ENCODE measurements around the gene INPP4A.
A peak's percentile ranks its signal among the peaks of the same experiment; 100 is the strongest.

The INPP4A gene

GRCh38 chr2:98445683-98446581 is 1.3 kb downstream of the INPP4A start:
- no peak for TF ChIP-seq CTCF (IDR thresholded peaks at IDR 0.05; ENCODE audit: poor library complexity, severe bottlenecking)
- DNase-seq (ENCODE audit: low spot score) (no peak), ATAC-seq (ENCODE audit: low read depth) (no peak)
- peaks cover 12% of the 10 kb centered on the region for H3K4me1 ChIP-seq (ENCODE audit: insufficient read depth, poor library complexity, severe bottlenecking)
- no peaks in the 10 kb centered on the region for H3K27me3 ChIP-seq (ENCODE audit: insufficient read depth, poor library complexity, severe bottlenecking)
- H3K36me3 ChIP-seq (ENCODE audit: low read depth) = no peaks in the 10 kb centered on the region
- peak overlapping the region; percentile 92 for H3K4me3 ChIP-seq (ENCODE audit: severe bottlenecking)
- H3K9me3 ChIP-seq (ENCODE audit: severe bottlenecking) = no peaks in the 10 kb centered on the region
- H3K27ac ChIP-seq (ENCODE audit: poor library complexity, severe bottlenecking) = no peak overlapping the region

DNA sequence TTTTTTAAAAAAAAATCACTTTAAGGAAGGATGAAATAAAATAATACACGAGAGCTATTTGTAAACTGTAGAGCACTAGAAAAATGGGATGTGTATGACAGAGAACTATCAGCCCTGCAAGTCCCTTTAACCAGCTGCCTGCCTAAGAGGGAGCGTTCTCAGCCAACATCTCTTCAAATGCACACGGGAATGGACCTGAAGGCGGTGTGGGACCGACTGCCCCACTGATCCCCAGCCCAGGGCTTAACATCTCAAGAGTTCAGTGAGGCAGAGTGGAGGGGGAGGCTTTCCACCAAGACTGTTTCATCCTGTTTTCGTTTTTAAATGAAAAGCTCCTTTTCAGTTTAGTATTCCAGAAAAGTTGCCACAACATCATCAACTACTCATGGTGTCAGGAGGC is 2.2 kb downstream of the INPP4A start:
- peaks cover 20% of the 10 kb centered on the region for H3K4me1 ChIP-seq (ENCODE audit: insufficient read depth, poor library complexity, severe bottlenecking)
- no peak for ATAC-seq (ENCODE audit: low read depth)
- no peaks in the 10 kb centered on the region for H3K9me3 ChIP-seq (ENCODE audit: severe bottlenecking)
- TF ChIP-seq CTCF (IDR thresholded peaks at IDR 0.05; ENCODE audit: poor library complexity, severe bottlenecking) = no peak
- H3K27me3 ChIP-seq (ENCODE audit: insufficient read depth, poor library complexity, severe bottlenecking) = no peaks in the 10 kb centered on the region
- H3K27ac ChIP-seq (ENCODE audit: poor library complexity, severe bottlenecking) = no peak overlapping the region
- DNase-seq (ENCODE audit: low spot score) = no peak
- H3K4me3 ChIP-seq (ENCODE audit: severe bottlenecking) = no peak overlapping the region
- no peaks in the 10 kb centered on the region for H3K36me3 ChIP-seq (ENCODE audit: low read depth)

- no peak for TF ChIP-seq CTCF (IDR thresholded peaks at IDR 0.05; ENCODE audit: poor library complexity, severe bottlenecking)
- Histone ChIP-seq H3K4me1 (ENCODE audit: insufficient read depth, poor library complexity, severe bottlenecking) (peaks cover 20% of the 10 kb centered on the region), H3K9me3 (ENCODE audit: severe bottlenecking) (no peaks in the 10 kb centered on the region), H3K27me3 (ENCODE audit: insufficient read depth, poor library complexity, severe bottlenecking) (no peaks in the 10 kb centered on the region), H3K27ac (ENCODE audit: poor library complexity, severe bottlenecking) (no peak overlapping the region), H3K4me3 (ENCODE audit: severe bottlenecking) (no peak overlapping the region), H3K36me3 (ENCODE audit: low read depth) (no peaks in the 10 kb centered on the region)
- ATAC-seq (ENCODE audit: low read depth) (no peak), DNase-seq (ENCODE audit: low spot score) (no peak)
Observed at GRCh38 chr2:98448441-98449145, 3.9 kb downstream of the INPP4A start.

DNA sequence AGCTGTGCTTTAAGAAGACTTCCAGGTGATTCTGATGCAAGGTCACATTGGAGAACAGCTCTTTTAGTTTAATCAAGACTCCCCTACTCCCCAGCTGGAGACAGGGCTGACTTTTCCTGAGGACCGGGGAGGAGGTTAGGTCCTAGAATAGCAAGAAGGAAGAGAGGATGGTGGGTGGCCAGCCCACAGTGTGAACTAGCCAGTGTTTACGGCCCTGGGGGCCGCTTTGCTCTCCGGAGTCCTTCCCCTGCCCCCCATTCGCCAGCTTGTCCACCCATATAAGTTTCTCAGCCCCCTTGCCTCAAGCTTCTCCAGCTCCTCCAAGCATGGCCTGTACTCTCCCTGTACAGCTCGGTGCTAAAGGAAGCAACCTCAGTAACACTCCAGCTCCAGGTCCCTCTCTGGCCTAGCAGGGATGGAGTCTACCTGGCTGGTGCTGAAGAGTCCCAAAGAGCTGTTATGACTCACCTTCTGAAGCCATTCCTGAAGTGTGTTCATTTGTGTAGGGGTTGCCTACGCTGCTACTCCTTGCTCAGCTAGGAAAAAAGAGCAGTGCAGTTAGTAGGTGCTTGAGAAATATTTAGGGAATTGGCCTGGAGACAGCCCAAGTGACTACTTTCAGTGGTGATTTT is 7.9 kb downstream of the INPP4A start:
- ATAC-seq (ENCODE audit: low read depth) = no peak
- Histone ChIP-seq H3K4me1 (ENCODE audit: insufficient read depth, poor library complexity, severe bottlenecking) (peaks cover 23% of the 10 kb centered on the region), H3K27ac (ENCODE audit: poor library complexity, severe bottlenecking) (no peak overlapping the region), H3K36me3 (ENCODE audit: low read depth) (no peaks in the 10 kb centered on the region), H3K9me3 (ENCODE audit: severe bottlenecking) (no peaks in the 10 kb centered on the region), H3K27me3 (ENCODE audit: insufficient read depth, poor library complexity, severe bottlenecking) (no peaks in the 10 kb centered on the region), H3K4me3 (ENCODE audit: severe bottlenecking) (no peak overlapping the region)
- no peak for DNase-seq (ENCODE audit: low spot score)
- no peak for TF ChIP-seq CTCF (IDR thresholded peaks at IDR 0.05; ENCODE audit: poor library complexity, severe bottlenecking)

Measured in RWPE2 (cell line).